Nephron progenitor cell (in vitro differentiated cells): Measurements from ENCODE around the gene EPSTI1.

Experiments used
- DNase-seq: peaks from one replicate; pipeline ENCODE4 v3.0.0; 2021
- H3K27ac Mint-ChIP-seq: 2 replicates; pipeline ENCODE4 v1.8.0; 2021; ENCODE audit warnings: mild to moderate bottlenecking, moderate library complexity, mixed read lengths
- H3K27me3 Mint-ChIP-seq: 2 replicates; pipeline ENCODE4 v1.8.0; 2021; ENCODE audit warnings: mild to moderate bottlenecking, low read depth, mixed read lengths; ENCODE audit not compliant: poor library complexity
- H3K36me3 Mint-ChIP-seq: 2 replicates; pipeline ENCODE4 v1.8.0; 2021; ENCODE audit warnings: low read depth, mixed read lengths
- H3K4me1 Mint-ChIP-seq: 2 replicates; pipeline ENCODE4 v1.8.0; 2021; ENCODE audit warnings: mixed read lengths
- H3K4me3 Mint-ChIP-seq: 2 replicates; pipeline ENCODE4 v1.8.0; 2021; ENCODE audit warnings: mild to moderate bottlenecking, moderate library complexity, mixed read lengths
- H3K9me3 Mint-ChIP-seq: 2 replicates; pipeline ENCODE4 v1.8.0; 2021; ENCODE audit warnings: mild to moderate bottlenecking, moderate library complexity, mixed read lengths
- TF ChIP-seq, protein P1 (sequence below): fragments of 200-600 bp; sonication (generic); IDR thresholded peaks from 2 replicates; pipeline ENCODE4 v1.5.0; 2021; ENCODE audit warnings: antibody characterized with exemption

Gene EPSTI1

DNA sequence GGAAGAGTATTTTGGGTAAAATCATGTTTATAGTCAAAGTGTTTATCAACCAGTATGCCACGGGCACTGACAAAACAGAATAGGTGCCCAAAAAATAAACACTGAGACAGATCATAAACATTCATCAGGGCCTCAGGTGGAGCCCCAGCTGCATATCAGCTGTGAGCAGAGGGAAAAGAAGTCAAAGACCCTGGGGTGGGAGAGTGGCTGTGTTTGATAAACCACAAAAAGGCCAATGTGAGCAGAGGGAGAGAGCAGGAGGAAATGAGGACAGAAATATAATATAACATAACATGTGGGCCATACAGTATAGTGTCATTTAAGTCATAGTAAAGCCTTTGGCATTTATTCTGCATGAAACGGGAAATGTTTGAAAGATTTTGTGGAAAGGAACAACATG lies 10.0 kb upstream of the EPSTI1 start:
- TF ChIP-seq, protein P1, sequence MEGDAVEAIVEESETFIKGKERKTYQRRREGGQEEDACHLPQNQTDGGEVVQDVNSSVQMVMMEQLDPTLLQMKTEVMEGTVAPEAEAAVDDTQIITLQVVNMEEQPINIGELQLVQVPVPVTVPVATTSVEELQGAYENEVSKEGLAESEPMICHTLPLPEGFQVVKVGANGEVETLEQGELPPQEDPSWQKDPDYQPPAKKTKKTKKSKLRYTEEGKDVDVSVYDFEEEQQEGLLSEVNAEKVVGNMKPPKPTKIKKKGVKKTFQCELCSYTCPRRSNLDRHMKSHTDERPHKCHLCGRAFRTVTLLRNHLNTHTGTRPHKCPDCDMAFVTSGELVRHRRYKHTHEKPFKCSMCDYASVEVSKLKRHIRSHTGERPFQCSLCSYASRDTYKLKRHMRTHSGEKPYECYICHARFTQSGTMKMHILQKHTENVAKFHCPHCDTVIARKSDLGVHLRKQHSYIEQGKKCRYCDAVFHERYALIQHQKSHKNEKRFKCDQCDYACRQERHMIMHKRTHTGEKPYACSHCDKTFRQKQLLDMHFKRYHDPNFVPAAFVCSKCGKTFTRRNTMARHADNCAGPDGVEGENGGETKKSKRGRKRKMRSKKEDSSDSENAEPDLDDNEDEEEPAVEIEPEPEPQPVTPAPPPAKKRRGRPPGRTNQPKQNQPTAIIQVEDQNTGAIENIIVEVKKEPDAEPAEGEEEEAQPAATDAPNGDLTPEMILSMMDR: no peak
- Mint-ChIP-seq H3K9me3 (peaks cover 6% of the 10 kb centered on the region), H3K4me1 (peaks cover 6% of the 10 kb centered on the region), H3K27ac (no peak overlapping the region), H3K36me3 (no peaks in the 10 kb centered on the region), H3K27me3 (peaks cover 4% of the 10 kb centered on the region), H3K4me3 (no peak overlapping the region)
- DNase-seq: no peak

DNA sequence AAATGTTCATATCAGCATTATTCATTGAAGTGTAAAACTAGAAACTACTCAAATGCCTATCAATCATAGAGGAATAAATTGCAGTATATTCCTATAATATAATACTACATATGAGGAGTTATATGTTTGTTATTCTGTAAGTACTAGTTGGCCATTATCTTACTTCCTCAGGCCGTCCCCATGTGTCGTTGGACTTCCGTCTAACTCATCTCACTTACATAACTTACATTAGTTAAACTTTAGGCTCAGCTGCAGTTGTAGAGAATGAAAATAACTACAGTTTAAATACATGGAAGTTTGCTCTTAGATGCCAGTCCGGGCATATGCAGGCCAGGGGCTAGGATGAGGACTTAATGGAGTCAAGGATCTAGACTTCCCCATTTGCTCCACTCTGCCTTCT lies 8.6 kb upstream of the EPSTI1 start:
- H3K9me3 Mint-ChIP-seq: peaks cover 6% of the 10 kb centered on the region
- H3K27me3 Mint-ChIP-seq: peaks cover 7% of the 10 kb centered on the region
- no peak for DNase-seq
- H3K4me3 Mint-ChIP-seq: no peak overlapping the region
- H3K36me3 Mint-ChIP-seq: no peaks in the 10 kb centered on the region
- no peaks in the 10 kb centered on the region for H3K4me1 Mint-ChIP-seq
- TF ChIP-seq, protein P1: no peak
- no peak overlapping the region for H3K27ac Mint-ChIP-seq

DNA sequence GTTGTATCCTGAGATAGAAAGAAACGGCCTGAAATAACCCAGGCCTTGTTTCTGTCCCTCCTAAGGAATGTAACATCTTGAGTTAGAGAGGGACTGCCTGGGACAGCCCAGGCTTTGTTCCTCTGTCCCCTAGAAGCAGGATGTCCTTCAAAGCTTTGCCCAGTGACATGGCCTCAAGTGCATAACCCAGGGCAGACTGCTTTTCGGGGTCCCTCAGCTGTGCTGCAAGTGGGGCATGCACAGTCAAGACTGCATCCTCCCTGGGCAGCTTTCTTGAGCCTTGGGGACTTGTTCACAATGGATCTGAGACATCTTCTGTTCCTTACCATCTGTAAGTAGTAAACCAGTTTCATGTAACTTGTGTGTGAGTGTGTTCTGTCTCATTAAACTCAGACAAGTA lies 7.5 kb upstream of the EPSTI1 start:
- no peak overlapping the region for H3K27ac Mint-ChIP-seq
- H3K27me3 Mint-ChIP-seq: peaks cover 12% of the 10 kb centered on the region
- H3K4me3 Mint-ChIP-seq: no peak overlapping the region
- H3K4me1 Mint-ChIP-seq: no peaks in the 10 kb centered on the region
- no peaks in the 10 kb centered on the region for H3K36me3 Mint-ChIP-seq
- no peak for DNase-seq
- peaks cover 6% of the 10 kb centered on the region for H3K9me3 Mint-ChIP-seq
- TF ChIP-seq, protein P1: no peak

DNA sequence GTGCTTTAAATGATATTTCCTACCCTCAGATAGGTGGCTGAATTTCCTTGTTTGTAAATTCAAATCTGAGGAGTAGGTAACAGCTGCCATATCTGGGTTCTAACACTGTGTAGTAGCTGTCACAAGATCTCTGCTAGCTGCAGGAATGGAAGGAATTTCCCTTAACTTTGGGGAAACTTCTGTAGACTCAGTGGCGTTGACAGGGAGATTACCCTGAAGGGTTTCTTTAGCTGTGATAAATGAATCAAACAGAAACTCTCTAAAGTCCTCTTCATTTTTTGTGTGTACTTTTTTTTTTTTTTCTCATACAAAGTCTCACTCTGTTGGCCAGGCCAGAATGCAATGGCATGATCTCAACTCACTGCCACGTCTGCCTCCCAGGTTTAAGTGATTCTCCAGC lies 5.3 kb upstream of the EPSTI1 start:
- no peak overlapping the region for H3K27ac Mint-ChIP-seq
- H3K27me3 Mint-ChIP-seq: peaks cover 21% of the 10 kb centered on the region
- TF ChIP-seq, protein P1: no peak
- no peaks in the 10 kb centered on the region for H3K36me3 Mint-ChIP-seq
- DNase-seq: no peak
- H3K4me1 Mint-ChIP-seq: peaks cover 7% of the 10 kb centered on the region
- H3K9me3 Mint-ChIP-seq: no peaks in the 10 kb centered on the region
- no peak overlapping the region for H3K4me3 Mint-ChIP-seq

DNA sequence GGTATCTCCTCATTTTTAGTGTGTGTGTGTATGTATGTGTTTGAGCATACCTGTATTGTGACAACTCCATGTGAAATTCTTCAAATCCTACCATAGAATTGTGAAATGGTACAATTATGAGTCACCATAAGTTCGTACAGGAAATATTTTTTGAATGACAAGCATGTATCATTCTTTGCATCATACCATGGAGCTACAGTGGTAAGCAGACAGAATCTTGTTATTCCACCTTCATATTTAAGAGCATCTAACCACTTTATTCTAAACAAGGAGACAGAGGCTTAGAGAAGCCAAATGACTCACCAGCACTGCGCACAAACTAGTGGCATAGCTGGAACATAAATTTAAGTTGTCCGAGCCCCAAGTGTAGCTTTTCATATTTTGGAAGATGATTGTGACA lies 4.5 kb upstream of the EPSTI1 start:
- no peak overlapping the region for H3K4me3 Mint-ChIP-seq
- no peaks in the 10 kb centered on the region for H3K36me3 Mint-ChIP-seq
- peaks cover 14% of the 10 kb centered on the region for H3K4me1 Mint-ChIP-seq
- peaks cover 25% of the 10 kb centered on the region for H3K27me3 Mint-ChIP-seq
- H3K27ac Mint-ChIP-seq: no peak overlapping the region
- no peaks in the 10 kb centered on the region for H3K9me3 Mint-ChIP-seq
- DNase-seq: no peak
- TF ChIP-seq, protein P1: no peak

DNA sequence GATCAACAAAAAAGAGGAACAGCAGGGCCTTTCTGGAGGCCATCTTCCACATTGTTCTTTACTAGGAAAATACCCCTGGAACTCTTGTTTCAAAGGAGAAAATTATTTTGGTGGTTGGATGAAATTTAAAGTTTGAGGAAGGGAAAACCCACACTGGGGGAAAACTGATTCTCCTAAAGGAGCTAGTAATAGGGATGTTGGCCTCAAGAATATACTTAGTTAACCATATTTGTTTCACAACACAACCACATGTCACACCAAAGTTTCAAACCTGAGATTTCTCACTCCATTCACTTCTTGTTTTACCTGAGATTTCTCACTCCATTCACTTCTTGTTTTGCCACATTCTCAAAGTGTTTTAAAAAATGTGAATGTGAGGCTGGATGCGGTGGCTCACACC lies 2.8 kb upstream of the EPSTI1 start:
- peaks cover 28% of the 10 kb centered on the region for H3K4me1 Mint-ChIP-seq

More for the DNA sequence above, 2.8 kb upstream of the EPSTI1 start:
- TF ChIP-seq, protein P1: no peak
- H3K36me3 Mint-ChIP-seq: no peaks in the 10 kb centered on the region
- no peaks in the 10 kb centered on the region for H3K9me3 Mint-ChIP-seq
- peaks cover 25% of the 10 kb centered on the region for H3K27me3 Mint-ChIP-seq
- H3K4me3 Mint-ChIP-seq: no peak overlapping the region
- DNase-seq: no peak
- H3K27ac Mint-ChIP-seq: no peak overlapping the region
